NCI-H510A (cell line): ENCODE results near the gene PROKR1.
"Not testable (repeated sequence)": the region's sequence is repeated elsewhere in the genome, so short reads cannot be mapped to it uniquely, and the experiment has no call there.

ENCODE experiments used
- DNase-seq: peaks from one replicate; lab custom pipeline; 2025; lab: John Stamatoyannopoulos, UW

The PROKR1 gene

GRCh38 chr2:68658266-68658665, 14.9 kb downstream of the PROKR1 start:
- no peak for DNase-seq

DNA sequence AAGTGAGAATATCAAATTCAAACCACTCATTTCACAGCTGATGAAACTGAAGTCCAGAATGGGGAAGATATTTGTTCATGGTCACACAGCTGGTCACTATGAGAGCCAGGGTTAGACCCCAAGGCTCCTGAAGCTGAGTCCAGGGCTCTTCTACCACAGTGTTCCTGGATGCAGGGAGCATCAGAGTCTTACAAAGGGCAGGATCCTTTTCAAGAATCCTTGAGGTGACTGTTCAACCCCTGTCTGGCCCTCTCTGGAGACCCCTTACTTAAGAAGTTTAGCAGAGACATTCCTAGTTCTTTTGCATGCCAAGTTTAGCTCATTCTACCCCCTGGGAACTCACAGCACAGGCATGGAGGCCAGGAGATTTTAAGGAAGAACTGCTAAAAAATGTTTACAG, 15.7 kb downstream of the PROKR1 start:
- DNase-seq = no peak

DNA sequence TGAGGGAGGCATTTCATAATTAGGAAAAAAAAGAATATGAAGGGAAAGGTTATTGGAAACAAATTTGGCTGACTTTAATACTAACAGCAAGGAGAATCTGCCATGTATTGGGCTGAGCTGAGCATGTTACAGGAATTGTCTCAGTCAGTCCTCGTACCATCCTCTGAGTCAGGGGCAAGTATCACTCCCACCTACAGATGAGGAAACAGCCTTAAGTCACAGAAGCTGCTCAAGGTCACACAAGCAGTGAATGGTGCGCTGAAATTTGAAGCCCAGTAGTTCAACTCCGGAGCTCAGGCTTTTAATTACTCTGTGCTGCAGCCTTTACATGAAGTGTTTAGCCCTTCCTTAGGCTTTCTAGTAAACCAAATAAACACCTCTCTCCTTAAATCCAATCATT, 17.3 kb downstream of the PROKR1 start:
- no peak for DNase-seq

DNA sequence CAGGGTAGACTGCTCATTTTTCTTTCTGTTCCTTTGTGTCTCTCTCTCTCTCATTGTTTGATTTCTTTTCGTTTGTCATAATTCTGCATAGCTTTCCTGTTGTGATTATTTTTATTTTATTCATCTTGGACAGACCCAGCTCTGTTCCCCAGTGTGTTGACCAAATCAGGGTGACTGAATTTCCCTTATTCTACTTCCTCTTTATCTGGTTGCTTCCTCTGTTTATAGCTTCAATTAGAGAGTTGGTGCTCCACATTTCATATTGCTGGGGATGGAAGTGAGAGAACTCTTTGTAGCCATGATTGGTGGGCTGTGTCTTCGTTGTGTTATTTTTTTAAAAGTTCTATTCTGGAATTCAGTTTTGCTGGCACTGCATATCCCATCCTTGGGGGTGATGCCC, 19.1 kb downstream of the PROKR1 start:
- no peak for DNase-seq

- no peak for DNase-seq
Measured at GRCh38 chr2:68663371-68664156, 20.2 kb downstream of the PROKR1 start.

DNA sequence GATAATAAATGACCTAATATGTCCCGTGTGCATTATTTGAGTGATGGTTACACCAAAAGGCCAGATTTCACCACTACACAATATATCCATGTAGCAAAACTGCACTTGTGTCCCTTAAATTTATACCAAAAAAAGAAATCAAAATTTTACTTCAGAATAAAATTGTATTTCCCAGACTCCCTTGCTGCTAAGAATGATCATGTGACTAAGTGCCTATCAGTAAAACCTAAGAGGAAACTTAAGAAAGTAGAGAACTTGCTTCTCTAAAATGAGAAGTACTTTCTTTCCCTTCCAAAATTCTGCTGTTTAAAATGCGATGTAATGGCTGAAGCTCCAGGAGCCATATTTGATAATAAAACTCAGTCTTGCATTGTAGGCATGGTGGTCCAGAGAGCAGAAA, 24.0 kb downstream of the PROKR1 start:
- no peak for DNase-seq

- no peak for DNase-seq
Measured at GRCh38 chr2:68669651-68670050, 26.3 kb downstream of the PROKR1 start.

DNA sequence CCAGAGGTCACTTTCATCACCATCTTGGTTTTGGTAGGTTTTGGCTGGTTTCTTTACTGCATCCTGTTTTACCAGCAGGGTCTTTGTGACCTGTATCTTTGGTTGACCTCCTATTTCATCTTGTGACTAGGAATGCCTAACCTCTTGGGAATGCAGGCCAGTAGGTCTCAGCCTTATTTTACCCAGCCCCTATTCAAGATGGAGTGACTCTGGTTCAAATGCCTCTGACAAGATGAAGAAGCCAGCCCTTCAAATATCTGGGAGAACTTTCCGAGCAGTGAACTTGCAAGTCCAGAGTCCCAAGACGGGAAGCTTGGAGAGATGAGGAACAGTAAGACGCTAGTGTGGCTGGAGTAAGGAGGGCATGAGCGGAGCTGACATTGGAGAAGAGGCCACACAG, 28.6 kb downstream of the PROKR1 start:
- DNase-seq = no peak

DNA sequence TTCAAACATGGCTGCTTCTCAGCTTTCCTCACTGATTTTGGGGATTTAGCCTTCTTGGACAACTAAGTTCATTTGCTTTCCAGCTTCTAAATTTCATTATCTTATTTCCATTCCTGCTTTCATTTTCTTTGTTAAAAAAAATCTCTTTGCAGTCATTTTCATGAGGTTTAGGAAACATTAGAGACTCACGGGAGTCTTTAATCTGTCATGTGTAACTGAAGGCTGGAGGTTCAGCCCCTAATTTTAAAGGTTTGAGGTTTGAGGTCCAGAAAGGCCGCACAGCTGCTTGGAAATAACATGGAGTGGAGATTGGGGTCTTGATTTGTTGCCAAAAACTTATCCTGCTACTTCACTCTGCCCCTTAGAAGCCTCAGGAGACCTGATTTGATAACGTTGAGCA, 30.3 kb downstream of the PROKR1 start:
- no peak for DNase-seq

DNA sequence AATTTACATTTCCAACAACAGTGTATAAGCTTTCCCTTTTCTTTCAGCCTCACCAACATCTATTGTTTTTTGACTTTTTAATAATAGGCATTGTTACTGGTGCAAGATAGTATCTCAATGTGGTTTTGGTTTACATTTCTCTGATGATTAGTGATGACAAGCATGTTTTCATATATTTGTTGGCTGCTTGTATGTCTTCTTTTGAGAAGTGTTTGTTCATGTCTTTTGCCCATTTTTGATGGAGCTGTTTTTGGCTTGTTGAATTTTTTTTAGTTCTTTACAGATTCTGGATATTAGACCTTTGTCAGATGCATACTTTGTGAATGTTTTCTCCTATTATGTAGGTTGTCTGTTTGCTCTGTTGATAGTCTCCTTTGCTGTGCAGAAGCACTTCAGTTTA, 32.1 kb downstream of the PROKR1 start:
- DNase-seq = no peak

DNA sequence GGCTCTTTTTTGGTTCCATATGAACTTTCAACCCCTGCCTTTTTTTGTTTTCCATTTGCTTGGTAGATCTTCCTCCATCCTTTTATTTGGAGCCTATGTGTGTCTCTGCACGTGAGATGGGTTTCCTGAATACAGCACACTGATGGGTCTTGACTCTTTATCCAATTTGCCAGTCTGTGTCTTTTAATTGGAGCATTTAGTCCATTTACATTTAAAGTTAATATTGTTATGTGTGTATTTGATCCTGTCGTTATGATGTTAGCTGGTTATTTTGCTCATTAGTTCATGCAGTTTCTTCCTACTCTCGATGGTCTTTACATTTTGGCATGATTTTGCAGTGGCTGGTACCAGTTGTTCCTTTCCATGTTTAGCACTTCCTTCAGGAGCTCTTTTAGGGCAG, 34.5 kb downstream of the PROKR1 start:
- DNase-seq = not testable (repeated sequence)

- DNase-seq = not testable (repeated sequence)
Measured at GRCh38 chr2:68679166-68679916, 36.0 kb downstream of the PROKR1 start.

- not testable (repeated sequence) for DNase-seq
Measured at GRCh38 chr2:68679917-68680267, 36.5 kb downstream of the PROKR1 start.

DNA sequence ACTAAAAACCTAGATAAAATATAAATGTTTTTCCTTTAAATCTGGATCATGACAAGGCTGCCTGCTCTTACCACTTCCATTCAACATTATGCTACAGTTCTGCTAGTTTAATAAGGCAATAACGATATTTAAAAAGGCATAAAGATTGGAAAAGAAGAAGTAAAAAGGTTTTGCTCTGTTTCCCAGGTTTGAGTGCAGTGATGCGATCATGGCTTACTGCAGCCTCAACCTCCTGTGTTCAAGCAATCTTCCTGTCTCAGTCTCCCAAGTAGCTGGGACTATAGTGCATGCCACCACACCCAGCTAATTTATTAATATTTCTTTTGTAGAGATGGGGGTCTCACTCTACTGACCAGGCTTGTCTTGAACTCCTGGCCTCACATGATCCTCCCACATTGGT, 40.8 kb downstream of the PROKR1 start:
- no peak for DNase-seq

- no peak for DNase-seq
Measured at GRCh38 chr2:68686178-68686577, 42.8 kb downstream of the PROKR1 start.

GRCh38 chr2:68687018-68687417, 43.6 kb downstream of the PROKR1 start:
- no peak for DNase-seq

DNA sequence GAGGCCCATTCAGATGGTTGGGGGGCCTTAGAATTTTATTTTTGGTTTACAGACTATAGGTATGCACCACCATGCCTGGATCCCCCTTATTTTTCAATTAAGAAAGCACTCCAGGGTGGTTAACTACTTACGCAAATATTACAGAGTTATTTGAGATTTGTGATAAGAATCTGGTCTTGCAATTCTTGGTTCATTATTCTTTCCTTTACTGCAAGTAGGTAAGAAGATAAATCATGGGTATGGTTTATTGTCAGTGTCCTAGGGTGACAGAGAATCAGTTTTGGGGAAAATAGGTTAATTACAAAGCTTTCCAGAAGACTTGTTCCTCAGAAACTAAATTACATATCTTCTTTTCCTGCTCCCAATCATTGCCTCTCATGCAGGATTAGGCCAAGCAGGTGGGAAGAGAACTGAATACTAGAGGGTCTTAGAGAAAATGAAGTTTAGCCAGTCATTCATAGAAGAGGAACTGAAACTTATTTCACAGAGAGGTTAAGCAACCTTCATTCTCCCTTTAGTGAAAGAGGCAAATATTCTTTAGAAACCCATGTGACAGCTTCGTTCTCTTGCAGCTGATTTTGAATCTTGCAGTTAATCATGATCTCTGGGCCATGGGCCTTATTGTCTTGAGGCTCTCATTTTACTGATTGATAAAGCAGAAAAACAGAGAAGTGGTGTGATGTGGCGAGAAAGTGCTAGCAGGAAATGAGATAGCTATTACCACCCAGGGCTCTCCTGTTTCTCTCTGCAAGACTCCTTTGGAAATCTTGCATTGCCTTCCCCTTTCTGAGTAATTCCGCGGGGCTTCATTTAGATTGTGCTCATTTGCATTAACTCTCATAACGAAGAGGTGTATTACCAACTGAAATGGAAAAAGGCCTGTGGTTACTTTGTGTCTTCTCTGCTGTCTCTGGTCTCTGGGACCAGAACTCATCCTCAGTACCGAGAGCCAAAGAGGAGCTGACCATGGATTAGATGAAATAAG, 46.5 kb downstream of the PROKR1 start:
- no peak for DNase-seq

GRCh38 chr2:68690851-68691250, 47.5 kb downstream of the PROKR1 start:
- no peak for DNase-seq

DNA sequence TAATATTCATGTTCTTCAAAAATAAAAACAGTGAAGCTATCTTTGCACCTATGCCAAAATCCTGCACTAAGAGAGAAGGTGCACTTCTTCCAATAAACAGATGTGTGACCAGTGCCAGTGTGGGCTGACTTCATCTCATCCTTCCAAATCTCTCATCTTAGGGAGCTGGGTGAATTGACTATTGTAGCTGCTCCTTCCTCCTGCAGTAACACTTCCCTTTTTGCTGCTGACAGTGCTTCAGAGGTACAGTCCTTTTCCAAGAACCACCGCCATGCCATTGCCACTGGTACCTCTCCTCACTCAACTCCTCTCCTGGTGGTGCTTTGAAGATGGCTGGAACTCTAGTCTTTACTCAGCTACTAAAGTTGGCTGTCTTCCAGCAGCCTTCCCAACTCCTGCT, 49.1 kb downstream of the PROKR1 start:
- DNase-seq = no peak

- no peak for DNase-seq
Measured at GRCh38 chr2:68693951-68694350, 50.6 kb downstream of the PROKR1 start.

DNA sequence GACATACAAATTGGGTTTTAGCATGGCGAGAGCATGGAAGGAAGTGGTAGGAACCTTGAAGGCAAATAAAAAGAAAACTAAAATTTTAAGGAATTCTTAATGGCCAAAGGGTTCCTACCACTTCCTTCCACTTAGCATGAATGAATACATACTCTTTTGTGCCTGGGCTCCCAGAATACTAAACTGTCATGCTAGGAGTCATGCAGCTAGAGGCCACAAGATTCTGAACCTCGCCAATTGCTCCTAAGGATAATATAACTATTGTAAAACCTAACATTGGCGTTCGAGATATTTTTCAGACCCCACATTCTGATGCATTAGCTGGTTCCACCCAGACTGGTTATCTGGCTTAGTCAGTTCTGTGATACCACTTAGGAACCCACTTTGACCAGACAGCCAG, 52.6 kb downstream of the PROKR1 start:
- no peak for DNase-seq

GRCh38 chr2:68696554-68696953, 53.2 kb downstream of the PROKR1 start:
- no peak for DNase-seq
